ENCODE data around the gene LLGL2.

Gene LLGL2

DNA sequence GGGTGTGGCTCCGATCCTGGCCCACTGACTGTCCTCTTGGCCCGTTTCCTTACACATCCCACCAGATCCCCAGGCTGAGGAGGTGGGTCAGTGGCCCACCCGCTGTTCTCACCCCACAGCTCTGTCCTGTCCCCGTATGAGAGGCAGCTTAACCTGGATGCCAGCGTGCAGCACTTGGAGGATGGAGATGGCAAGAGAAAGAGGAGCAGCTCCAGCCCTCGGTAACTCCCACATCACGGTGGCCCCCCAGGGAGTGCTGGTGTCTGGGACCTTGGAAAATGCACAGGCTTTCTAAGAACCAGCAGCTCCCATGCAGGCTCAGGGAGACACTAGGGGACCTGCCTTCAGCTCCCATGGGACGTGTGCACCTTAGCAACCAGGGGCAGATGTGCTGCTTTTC is 4.2 kb upstream of the LLGL2 start:
- Histone ChIP-seq H3K27ac (ENCODE audit: poor library complexity, severe bottlenecking) (no peak overlapping the region), H3K27me3 (ENCODE audit: insufficient read depth, poor library complexity, severe bottlenecking) (no peaks in the 10 kb centered on the region), H3K36me3 (ENCODE audit: low read depth) (peaks cover 42% of the 10 kb centered on the region), H3K9me3 (ENCODE audit: severe bottlenecking) (no peaks in the 10 kb centered on the region), H3K4me3 (ENCODE audit: severe bottlenecking) (no peak overlapping the region), H3K4me1 (ENCODE audit: insufficient read depth, poor library complexity, severe bottlenecking) (no peaks in the 10 kb centered on the region)
- ATAC-seq (ENCODE audit: low read depth) (no peak), DNase-seq (ENCODE audit: low spot score) (no peak)
- TF ChIP-seq, protein P1, sequence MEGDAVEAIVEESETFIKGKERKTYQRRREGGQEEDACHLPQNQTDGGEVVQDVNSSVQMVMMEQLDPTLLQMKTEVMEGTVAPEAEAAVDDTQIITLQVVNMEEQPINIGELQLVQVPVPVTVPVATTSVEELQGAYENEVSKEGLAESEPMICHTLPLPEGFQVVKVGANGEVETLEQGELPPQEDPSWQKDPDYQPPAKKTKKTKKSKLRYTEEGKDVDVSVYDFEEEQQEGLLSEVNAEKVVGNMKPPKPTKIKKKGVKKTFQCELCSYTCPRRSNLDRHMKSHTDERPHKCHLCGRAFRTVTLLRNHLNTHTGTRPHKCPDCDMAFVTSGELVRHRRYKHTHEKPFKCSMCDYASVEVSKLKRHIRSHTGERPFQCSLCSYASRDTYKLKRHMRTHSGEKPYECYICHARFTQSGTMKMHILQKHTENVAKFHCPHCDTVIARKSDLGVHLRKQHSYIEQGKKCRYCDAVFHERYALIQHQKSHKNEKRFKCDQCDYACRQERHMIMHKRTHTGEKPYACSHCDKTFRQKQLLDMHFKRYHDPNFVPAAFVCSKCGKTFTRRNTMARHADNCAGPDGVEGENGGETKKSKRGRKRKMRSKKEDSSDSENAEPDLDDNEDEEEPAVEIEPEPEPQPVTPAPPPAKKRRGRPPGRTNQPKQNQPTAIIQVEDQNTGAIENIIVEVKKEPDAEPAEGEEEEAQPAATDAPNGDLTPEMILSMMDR (IDR thresholded peaks at IDR 0.05; ENCODE audit: poor library complexity, severe bottlenecking) = no peak

DNA sequence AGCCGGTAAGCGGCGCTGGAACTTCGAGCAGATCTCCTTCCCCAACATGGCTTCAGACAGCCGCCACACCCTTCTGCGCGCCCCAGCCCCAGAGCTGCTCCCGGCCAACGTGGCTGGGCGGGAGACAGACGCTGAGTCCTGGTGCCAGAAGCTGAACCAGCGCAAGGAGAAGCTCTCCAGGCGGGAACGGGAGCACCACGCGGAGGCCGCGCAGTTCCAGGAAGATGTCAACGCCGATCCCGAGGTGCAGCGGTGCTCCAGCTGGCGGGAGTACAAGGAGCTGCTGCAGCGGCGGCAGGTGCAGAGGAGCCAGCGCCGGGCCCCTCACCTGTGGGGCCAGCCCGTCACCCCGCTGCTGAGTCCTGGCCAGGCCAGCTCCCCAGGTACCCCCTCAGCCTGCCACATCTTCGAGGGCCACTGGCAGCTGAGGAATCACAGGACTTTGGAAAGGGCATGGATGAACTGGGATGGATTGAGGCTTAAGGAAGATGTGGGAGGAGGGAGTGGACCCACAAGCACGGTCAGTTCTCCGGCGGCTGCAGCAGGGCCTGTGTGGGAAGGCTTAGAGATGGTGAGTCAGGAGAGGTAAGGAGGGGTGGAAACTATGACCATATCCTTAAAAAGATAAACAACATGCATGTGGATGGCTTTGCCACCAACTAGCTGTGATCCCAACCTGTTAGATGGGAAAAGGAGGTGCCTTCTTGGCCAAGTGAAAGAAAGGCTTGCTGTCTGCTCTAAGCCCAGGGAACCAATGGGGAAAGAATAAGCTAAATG is 3.4 kb upstream of the LLGL2 start:
- H3K4me3 ChIP-seq (ENCODE audit: severe bottlenecking) = no peak overlapping the region
- H3K27me3 ChIP-seq (ENCODE audit: insufficient read depth, poor library complexity, severe bottlenecking) = no peaks in the 10 kb centered on the region
- peaks cover 5% of the 10 kb centered on the region for H3K4me1 ChIP-seq (ENCODE audit: insufficient read depth, poor library complexity, severe bottlenecking)
- DNase-seq (ENCODE audit: low spot score) (no peak), ATAC-seq (ENCODE audit: low read depth) (no peak)
- TF ChIP-seq, protein P1 (IDR thresholded peaks at IDR 0.05; ENCODE audit: poor library complexity, severe bottlenecking) = no peak
- peaks cover 42% of the 10 kb centered on the region for H3K36me3 ChIP-seq (ENCODE audit: low read depth)
- no peak overlapping the region for H3K27ac ChIP-seq (ENCODE audit: poor library complexity, severe bottlenecking)
- H3K9me3 ChIP-seq (ENCODE audit: severe bottlenecking) = no peaks in the 10 kb centered on the region

DNA sequence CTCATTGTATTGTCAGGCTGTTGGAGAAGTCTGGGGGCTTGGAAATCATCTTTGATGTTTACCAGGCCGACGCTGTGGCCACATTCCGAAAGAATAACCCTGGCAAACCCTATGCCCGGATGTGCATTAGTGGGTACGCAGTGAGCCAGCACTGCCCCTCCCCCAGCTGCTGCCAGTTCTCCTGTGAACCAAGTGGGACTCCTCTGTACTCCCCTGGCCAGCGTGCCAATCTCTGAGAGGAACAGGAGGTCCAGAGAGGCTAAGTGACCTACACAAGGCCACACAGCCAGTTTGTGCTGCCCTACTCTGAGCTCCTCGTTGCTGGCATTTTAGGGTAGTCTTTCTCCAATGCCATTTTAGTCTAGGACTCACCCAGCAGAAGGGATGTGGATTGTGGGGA is 1.9 kb upstream of the LLGL2 start:
- no peaks in the 10 kb centered on the region for H3K9me3 ChIP-seq (ENCODE audit: severe bottlenecking)
- H3K4me1 ChIP-seq (ENCODE audit: insufficient read depth, poor library complexity, severe bottlenecking) = peaks cover 5% of the 10 kb centered on the region
- ATAC-seq (ENCODE audit: low read depth) (no peak), DNase-seq (ENCODE audit: low spot score) (no peak)
- H3K27me3 ChIP-seq (ENCODE audit: insufficient read depth, poor library complexity, severe bottlenecking) = no peaks in the 10 kb centered on the region
- TF ChIP-seq, protein P1 (IDR thresholded peaks at IDR 0.05; ENCODE audit: poor library complexity, severe bottlenecking) = no peak
- peaks cover 29% of the 10 kb centered on the region for H3K36me3 ChIP-seq (ENCODE audit: low read depth)
- H3K4me3 ChIP-seq (ENCODE audit: severe bottlenecking) = no peak overlapping the region
- no peak overlapping the region for H3K27ac ChIP-seq (ENCODE audit: poor library complexity, severe bottlenecking)

DNA sequence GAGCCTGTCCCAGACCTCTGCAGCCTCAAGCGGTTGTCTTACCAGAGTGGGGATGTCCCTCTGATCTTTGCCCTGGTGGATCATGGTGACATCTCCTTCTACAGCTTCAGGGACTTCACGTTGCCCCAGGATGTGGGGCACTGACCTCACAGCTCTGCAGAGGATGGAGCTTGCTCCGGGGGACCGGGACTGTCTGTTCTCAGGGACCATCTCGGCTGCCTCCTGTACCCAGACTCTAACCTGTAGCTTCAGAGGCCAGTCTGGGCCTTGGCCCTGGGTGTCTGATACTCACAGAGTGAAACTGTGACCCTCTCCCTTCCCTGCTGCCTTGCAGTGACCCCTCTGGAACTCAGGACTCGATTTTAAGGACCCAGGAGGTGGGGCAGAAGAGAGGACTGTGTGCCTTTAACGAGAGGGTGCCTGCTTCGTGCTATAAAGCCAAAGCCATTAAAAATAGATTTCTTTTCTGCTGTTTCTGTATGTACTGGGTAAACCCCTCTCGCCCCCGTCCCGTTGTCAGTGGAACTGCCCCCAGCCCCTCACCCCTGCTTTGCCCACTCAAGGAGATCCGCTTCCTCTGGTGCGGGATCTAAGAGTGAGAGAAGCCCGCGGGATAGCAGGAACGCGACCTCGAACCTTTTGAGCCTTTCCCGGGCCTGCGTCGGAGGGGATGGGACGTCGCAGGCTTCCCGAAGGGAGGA is 1.1 kb upstream of the LLGL2 start:
- DNase-seq (ENCODE audit: low spot score) = no peak
- no peak; the same call in 2 of the 3 replicates for ATAC-seq (ENCODE audit: low read depth)
- Histone ChIP-seq H3K4me1 (ENCODE audit: insufficient read depth, poor library complexity, severe bottlenecking) (peaks cover 5% of the 10 kb centered on the region), H3K27ac (ENCODE audit: poor library complexity, severe bottlenecking) (peak overlapping the region; percentile 59), H3K9me3 (ENCODE audit: severe bottlenecking) (no peaks in the 10 kb centered on the region), H3K4me3 (ENCODE audit: severe bottlenecking) (peak overlapping the region; percentile 58), H3K27me3 (ENCODE audit: insufficient read depth, poor library complexity, severe bottlenecking) (no peaks in the 10 kb centered on the region), H3K36me3 (ENCODE audit: low read depth) (peaks cover 21% of the 10 kb centered on the region)
- TF ChIP-seq, protein P1 (IDR thresholded peaks at IDR 0.05; ENCODE audit: poor library complexity, severe bottlenecking) = no peak

All from RWPE2 (cell line).